Upper lobe of left lung (tissue), 4 donors: Measurements from ENCODE around the gene IQCM.

ENCODE experiments used
- CTCF ChIP-seq, 6 experiments: fragments of 450-650 bp in 4 of 6; fragments of 200-600 bp in 2 of 6; sonication (generic) in 2 of 6; IDR thresholded peaks; one replicate each; pipeline ENCODE4 v1.5.1; 2016 to 2019; ENCODE audit warnings: antibody characterized with exemption in 6 of 6
- EP300 ChIP-seq, 4 donors: sonication (generic); formaldehyde crosslinking; IDR thresholded peaks; one replicate each; pipeline ENCODE4 v1.5.1; 2017; ENCODE audit warnings: antibody characterized with exemption in 4 of 4, control low read depth in 2 of 4
- POLR2A ChIP-seq, 4 donors: fragments of 450-650 bp; IDR thresholded peaks; one replicate each; pipeline ENCODE4 v1.5.1; 2016 to 2017; ENCODE audit warnings: antibody characterized with exemption in 4 of 4, mild to moderate bottlenecking in 2 of 4
- POLR2AphosphoS5 ChIP-seq, 2 donors: sonication (generic); formaldehyde crosslinking; IDR thresholded peaks; one replicate each; pipeline ENCODE4 v1.5.1; 2017; ENCODE audit warnings: antibody characterized with exemption in 2 of 2

DNA sequence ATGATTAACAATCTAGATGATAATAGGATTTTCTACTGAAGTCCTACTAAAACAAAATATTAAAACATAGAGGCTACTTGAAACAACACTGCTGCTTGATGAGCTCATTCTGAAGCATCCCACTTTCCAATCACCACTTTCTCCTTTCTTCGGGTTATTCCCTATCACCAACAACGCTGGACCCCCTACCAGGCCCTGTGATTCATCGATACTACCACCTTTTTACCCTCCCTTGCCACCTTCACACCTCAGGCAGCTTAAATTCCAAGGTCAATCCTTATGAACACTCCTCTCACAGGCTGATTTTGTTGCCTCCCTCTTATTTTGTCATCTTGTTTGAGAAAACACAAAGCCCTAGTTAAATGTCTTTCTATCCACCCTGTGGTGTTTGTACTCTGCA lies 102.6 kb downstream of the IQCM start:
- TF ChIP-seq CTCF (IDR thresholded peaks at IDR 0.05) (no peak), POLR2AphosphoS5 (IDR thresholded peaks at IDR 0.05) (no peak), POLR2A (IDR thresholded peaks at IDR 0.05) (no peak), EP300 (IDR thresholded peaks at IDR 0.05) (no peak)
